ENCODE data around the gene NKX1-1. TPM values are rescaled to one million over a fixed set of nuclear protein-coding genes. Genes with fewer than 3 reads are reported as not detected.

The NKX1-1 gene
- total RNA-seq, 1 experiment from 2014 or later, result not detected

- no peak overlapping the region for H3K4me3 Mint-ChIP-seq
- DNase-seq (ENCODE audit: low spot score), result no peak
- ATAC-seq, result no peak
- peaks cover 8% of the 10 kb centered on the region for H3K4me1 Mint-ChIP-seq
- CTCF ChIA-PET, result interaction anchor here (1.1 to 3.7 kb wide), 6 partner anchors 12 to 276 kb away, joined by 3 to 38 read pairs (median 4); no protein-coding TSS in a partner anchor
- peaks cover 18% of the 10 kb centered on the region for H3K36me3 Mint-ChIP-seq
- no peaks in the 10 kb centered on the region for H3K9me3 Mint-ChIP-seq
- H3K27me3 Mint-ChIP-seq (ENCODE audit: low read depth), result no peaks in the 10 kb centered on the region
- TF ChIP-seq ZNF671 (CRISPR knock-in tag; IDR thresholded peaks at IDR 0.05), result no peak
- no peak for TF ChIP-seq IRF2 (CRISPR knock-in tag; IDR thresholded peaks at IDR 0.05; ENCODE audit: borderline replicate concordance, low read depth)
- TF ChIP-seq MLX (CRISPR knock-in tag; IDR thresholded peaks at IDR 0.05), result no peak
- no peak for TF ChIP-seq MYBL2 (CRISPR knock-in tag; IDR thresholded peaks at IDR 0.05)
- no peak for TF ChIP-seq ZNF532 (CRISPR knock-in tag; IDR thresholded peaks at IDR 0.05; ENCODE audit: borderline replicate concordance)
- POLR2A ChIA-PET, result no interaction called here
- H3K27ac Mint-ChIP-seq, result no peak overlapping the region
Observed at GRCh38 chr4:1353186-1354055, 52.8 kb downstream of the NKX1-1 start.

Other genes starting within 250 kb of the NKX1-1 start
- 4.9 to 6.6 TPM (median 5.3 TPM) in 3 replicates for gene SPON2, start 233.9 kb downstream of the NKX1-1 start, total RNA-seq (2021)
- gene CTBP1, start 157.3 kb downstream of the NKX1-1 start, total RNA-seq (2021), result 143 to 167 TPM (median 159 TPM) in 3 replicates
- 66.9 to 86.9 TPM (median 79.8 TPM) in 3 replicates for gene MAEA, start 116.6 kb downstream of the NKX1-1 start, total RNA-seq (2021)
- 36.9 to 41.5 TPM (median 40.4 TPM) in 3 replicates for gene UVSSA, start 59.2 kb downstream of the NKX1-1 start, total RNA-seq (2021)